Measurements from ENCODE around the gene MUC5B.

DNA sequence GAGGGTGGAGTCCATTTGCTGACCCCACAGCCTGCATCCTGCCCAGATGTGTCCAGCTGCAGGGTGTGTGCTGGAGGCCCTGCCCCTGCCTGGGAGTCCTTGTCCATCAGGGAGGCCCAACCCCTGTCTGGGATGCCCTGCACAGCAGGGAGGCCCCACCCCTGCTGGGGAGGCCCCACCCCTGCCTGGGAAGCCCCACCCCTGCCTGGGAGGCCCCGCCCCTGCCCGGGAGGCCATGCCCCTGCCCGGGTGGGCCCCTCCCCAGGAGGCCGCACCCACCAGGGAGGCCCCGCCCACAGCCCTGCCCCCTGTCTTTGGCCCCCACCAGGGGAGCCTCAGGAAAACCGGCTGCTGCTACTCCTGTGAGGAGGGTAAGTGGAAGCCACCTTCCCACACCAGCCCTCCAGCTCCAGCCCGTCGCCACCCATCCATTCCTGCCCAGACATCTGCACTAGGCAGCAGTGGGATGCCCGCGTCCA is 37.2 kb downstream of the MUC5B start:
- TF ChIP-seq, protein P1, sequence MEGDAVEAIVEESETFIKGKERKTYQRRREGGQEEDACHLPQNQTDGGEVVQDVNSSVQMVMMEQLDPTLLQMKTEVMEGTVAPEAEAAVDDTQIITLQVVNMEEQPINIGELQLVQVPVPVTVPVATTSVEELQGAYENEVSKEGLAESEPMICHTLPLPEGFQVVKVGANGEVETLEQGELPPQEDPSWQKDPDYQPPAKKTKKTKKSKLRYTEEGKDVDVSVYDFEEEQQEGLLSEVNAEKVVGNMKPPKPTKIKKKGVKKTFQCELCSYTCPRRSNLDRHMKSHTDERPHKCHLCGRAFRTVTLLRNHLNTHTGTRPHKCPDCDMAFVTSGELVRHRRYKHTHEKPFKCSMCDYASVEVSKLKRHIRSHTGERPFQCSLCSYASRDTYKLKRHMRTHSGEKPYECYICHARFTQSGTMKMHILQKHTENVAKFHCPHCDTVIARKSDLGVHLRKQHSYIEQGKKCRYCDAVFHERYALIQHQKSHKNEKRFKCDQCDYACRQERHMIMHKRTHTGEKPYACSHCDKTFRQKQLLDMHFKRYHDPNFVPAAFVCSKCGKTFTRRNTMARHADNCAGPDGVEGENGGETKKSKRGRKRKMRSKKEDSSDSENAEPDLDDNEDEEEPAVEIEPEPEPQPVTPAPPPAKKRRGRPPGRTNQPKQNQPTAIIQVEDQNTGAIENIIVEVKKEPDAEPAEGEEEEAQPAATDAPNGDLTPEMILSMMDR (IDR thresholded peaks at IDR 0.05; ENCODE audit: insufficient read depth, low read length): no peak
- TF ChIP-seq, protein P2, sequence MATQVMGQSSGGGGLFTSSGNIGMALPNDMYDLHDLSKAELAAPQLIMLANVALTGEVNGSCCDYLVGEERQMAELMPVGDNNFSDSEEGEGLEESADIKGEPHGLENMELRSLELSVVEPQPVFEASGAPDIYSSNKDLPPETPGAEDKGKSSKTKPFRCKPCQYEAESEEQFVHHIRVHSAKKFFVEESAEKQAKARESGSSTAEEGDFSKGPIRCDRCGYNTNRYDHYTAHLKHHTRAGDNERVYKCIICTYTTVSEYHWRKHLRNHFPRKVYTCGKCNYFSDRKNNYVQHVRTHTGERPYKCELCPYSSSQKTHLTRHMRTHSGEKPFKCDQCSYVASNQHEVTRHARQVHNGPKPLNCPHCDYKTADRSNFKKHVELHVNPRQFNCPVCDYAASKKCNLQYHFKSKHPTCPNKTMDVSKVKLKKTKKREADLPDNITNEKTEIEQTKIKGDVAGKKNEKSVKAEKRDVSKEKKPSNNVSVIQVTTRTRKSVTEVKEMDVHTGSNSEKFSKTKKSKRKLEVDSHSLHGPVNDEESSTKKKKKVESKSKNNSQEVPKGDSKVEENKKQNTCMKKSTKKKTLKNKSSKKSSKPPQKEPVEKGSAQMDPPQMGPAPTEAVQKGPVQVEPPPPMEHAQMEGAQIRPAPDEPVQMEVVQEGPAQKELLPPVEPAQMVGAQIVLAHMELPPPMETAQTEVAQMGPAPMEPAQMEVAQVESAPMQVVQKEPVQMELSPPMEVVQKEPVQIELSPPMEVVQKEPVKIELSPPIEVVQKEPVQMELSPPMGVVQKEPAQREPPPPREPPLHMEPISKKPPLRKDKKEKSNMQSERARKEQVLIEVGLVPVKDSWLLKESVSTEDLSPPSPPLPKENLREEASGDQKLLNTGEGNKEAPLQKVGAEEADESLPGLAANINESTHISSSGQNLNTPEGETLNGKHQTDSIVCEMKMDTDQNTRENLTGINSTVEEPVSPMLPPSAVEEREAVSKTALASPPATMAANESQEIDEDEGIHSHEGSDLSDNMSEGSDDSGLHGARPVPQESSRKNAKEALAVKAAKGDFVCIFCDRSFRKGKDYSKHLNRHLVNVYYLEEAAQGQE (IDR thresholded peaks at IDR 0.05; ENCODE audit: insufficient replicate concordance, low read depth): no peak
- TF ChIP-seq SPI1 (IDR thresholded peaks at IDR 0.05; ENCODE audit: borderline replicate concordance, low read depth): no peak
